HG03521 (cell line): ENCODE results near the gene ENGASE.

ENCODE experiments used
- ATAC-seq: cut with Tn5 transposase; IDR thresholded peaks from one replicate; pipeline ENCODE4 v1.9.1; 2021; ENCODE audit warnings: mild to moderate bottlenecking, moderate library complexity; ENCODE audit not compliant: unreplicated experiment

ENGASE gene

GRCh38 chr17:79135011-79135410 is 60.4 kb downstream of the ENGASE start:
- no peak for ATAC-seq

GRCh38 chr17:79135628-79136405 is 61.2 kb downstream of the ENGASE start:
- ATAC-seq: no peak
